HEK293 (cell line): Measurements from ENCODE around the gene DGKD.

ENCODE experiments used
- YY1 ChIP-seq: fragments of 450-650 bp; formaldehyde crosslinking; IDR thresholded peaks from 2 replicates; pipeline ENCODE4 v1.5.1; 2018; ENCODE audit warnings: missing biosample characterization, missing genetic modification characterization
- ZBTB1 ChIP-seq: fragments of 450-650 bp; formaldehyde crosslinking; IDR thresholded peaks from 2 replicates; pipeline ENCODE4 v1.5.1; 2016; ENCODE audit warnings: missing biosample characterization, missing genetic modification characterization
- ZEB2 ChIP-seq: fragments of 450-650 bp; formaldehyde crosslinking; IDR thresholded peaks from 2 replicates; pipeline ENCODE4 v1.5.1; 2016; ENCODE audit warnings: missing biosample characterization, missing genetic modification characterization
- ZNF335 ChIP-seq: fragments of 450-650 bp; formaldehyde crosslinking; conservative IDR thresholded peaks from 2 replicates; pipeline ENCODE4 v1.5.1; 2016; ENCODE audit warnings: missing biosample characterization, missing genetic modification characterization
- ZNF433 ChIP-seq: fragments of 450-650 bp; formaldehyde crosslinking; IDR thresholded peaks from 2 replicates; pipeline ENCODE4 v1.5.1; 2016; ENCODE audit warnings: missing biosample characterization, missing genetic modification characterization, low read depth
- ZNF76 ChIP-seq: fragments of 450-650 bp; formaldehyde crosslinking; IDR thresholded peaks from 2 replicates; pipeline ENCODE4; 2016; ENCODE audit warnings: low read depth, missing biosample characterization, missing genetic modification characterization, borderline replicate concordance
- ZNF792 ChIP-seq: fragments of 450-650 bp; formaldehyde crosslinking; IDR thresholded peaks from 2 replicates; pipeline ENCODE4 v1.5.1; 2016; ENCODE audit warnings: missing biosample characterization, missing genetic modification characterization
- TF ChIP-seq, protein P1 (sequence below): fragments of 450-650 bp; formaldehyde crosslinking; IDR thresholded peaks from 2 replicates; pipeline ENCODE4 v1.5.1; 2016; ENCODE audit warnings: missing biosample characterization, missing genetic modification characterization
- TF ChIP-seq, protein P2 (sequence below): fragments of 450-650 bp; formaldehyde crosslinking; IDR thresholded peaks from 2 replicates; pipeline ENCODE4 v1.5.1; 2016; ENCODE audit warnings: missing biosample characterization, missing genetic modification characterization, borderline replicate concordance
- TF ChIP-seq, protein P3 (sequence below): fragments of 450-650 bp; formaldehyde crosslinking; IDR thresholded peaks from 2 replicates; pipeline ENCODE4 v1.5.1; 2016; ENCODE audit warnings: missing biosample characterization, missing genetic modification characterization
- TF ChIP-seq, protein P4 (sequence below): fragments of 450-650 bp; formaldehyde crosslinking; IDR thresholded peaks from 2 replicates; pipeline ENCODE4 v1.5.1; 2016; ENCODE audit warnings: missing biosample characterization, missing genetic modification characterization
- TF ChIP-seq, protein P5 (sequence below): fragments of 450-650 bp; formaldehyde crosslinking; IDR thresholded peaks from 2 replicates; pipeline ENCODE4 v1.5.1; 2017; ENCODE audit warnings: missing biosample characterization, mild to moderate bottlenecking, missing genetic modification characterization, moderate library complexity
- TF ChIP-seq, protein P6 (sequence below): fragments of 450-650 bp; formaldehyde crosslinking; IDR thresholded peaks from 2 replicates; pipeline ENCODE4 v1.5.1; 2016; ENCODE audit warnings: missing biosample characterization, missing genetic modification characterization

DNA sequence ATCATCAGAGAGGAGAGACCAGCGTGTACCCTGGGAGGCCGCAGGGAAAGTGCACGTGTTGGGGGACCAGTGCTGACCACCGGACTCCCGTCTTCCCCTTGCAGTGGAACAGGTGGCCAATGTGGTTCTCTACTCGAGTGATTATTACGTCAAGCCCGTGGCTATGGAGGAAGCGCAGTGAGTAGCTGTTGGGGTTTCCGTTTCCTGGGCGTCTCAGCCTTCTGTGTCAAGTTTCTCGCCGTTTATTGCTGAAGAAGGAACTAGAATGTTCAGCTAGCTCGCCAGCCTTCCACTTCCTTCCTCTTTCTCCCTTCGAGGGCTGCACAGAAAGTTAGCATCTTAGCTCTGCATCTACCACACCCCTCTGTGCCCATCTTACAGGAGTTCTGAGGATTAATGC is 22.8 kb upstream of the DGKD start:
- TF ChIP-seq ZEB2 (tag by site-specific recombination) (no peak), ZBTB1 (tag by site-specific recombination) (no peak), YY1 (no peak), ZNF76 (tag by site-specific recombination) (no peak), ZNF335 (tag by site-specific recombination) (no peak), ZNF792 (tag by site-specific recombination) (no peak), ZNF433 (no peak)
- TF ChIP-seq, protein P1, sequence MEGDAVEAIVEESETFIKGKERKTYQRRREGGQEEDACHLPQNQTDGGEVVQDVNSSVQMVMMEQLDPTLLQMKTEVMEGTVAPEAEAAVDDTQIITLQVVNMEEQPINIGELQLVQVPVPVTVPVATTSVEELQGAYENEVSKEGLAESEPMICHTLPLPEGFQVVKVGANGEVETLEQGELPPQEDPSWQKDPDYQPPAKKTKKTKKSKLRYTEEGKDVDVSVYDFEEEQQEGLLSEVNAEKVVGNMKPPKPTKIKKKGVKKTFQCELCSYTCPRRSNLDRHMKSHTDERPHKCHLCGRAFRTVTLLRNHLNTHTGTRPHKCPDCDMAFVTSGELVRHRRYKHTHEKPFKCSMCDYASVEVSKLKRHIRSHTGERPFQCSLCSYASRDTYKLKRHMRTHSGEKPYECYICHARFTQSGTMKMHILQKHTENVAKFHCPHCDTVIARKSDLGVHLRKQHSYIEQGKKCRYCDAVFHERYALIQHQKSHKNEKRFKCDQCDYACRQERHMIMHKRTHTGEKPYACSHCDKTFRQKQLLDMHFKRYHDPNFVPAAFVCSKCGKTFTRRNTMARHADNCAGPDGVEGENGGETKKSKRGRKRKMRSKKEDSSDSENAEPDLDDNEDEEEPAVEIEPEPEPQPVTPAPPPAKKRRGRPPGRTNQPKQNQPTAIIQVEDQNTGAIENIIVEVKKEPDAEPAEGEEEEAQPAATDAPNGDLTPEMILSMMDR (tag by site-specific recombination), result no peak
- TF ChIP-seq, protein P2, sequence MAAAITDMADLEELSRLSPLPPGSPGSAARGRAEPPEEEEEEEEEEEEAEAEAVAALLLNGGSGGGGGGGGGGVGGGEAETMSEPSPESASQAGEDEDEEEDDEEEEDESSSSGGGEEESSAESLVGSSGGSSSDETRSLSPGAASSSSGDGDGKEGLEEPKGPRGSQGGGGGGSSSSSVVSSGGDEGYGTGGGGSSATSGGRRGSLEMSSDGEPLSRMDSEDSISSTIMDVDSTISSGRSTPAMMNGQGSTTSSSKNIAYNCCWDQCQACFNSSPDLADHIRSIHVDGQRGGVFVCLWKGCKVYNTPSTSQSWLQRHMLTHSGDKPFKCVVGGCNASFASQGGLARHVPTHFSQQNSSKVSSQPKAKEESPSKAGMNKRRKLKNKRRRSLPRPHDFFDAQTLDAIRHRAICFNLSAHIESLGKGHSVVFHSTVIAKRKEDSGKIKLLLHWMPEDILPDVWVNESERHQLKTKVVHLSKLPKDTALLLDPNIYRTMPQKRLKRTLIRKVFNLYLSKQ (tag by site-specific recombination), result no peak
- TF ChIP-seq, protein P3, sequence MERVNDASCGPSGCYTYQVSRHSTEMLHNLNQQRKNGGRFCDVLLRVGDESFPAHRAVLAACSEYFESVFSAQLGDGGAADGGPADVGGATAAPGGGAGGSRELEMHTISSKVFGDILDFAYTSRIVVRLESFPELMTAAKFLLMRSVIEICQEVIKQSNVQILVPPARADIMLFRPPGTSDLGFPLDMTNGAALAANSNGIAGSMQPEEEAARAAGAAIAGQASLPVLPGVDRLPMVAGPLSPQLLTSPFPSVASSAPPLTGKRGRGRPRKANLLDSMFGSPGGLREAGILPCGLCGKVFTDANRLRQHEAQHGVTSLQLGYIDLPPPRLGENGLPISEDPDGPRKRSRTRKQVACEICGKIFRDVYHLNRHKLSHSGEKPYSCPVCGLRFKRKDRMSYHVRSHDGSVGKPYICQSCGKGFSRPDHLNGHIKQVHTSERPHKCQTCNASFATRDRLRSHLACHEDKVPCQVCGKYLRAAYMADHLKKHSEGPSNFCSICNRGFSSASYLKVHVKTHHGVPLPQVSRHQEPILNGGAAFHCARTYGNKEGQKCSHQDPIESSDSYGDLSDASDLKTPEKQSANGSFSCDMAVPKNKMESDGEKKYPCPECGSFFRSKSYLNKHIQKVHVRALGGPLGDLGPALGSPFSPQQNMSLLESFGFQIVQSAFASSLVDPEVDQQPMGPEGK (tag by site-specific recombination), result no peak
- TF ChIP-seq, protein P4, sequence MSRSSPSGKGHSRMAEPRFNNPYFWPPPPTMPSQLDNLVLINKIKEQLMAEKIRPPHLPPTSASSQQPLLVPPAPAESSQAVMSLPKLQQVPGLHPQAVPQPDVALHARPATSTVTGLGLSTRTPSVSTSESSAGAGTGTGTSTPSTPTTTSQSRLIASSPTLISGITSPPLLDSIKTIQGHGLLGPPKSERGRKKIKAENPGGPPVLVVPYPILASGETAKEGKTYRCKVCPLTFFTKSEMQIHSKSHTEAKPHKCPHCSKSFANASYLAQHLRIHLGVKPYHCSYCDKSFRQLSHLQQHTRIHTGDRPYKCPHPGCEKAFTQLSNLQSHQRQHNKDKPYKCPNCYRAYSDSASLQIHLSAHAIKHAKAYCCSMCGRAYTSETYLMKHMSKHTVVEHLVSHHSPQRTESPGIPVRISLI, result no peak
- TF ChIP-seq, protein P5, sequence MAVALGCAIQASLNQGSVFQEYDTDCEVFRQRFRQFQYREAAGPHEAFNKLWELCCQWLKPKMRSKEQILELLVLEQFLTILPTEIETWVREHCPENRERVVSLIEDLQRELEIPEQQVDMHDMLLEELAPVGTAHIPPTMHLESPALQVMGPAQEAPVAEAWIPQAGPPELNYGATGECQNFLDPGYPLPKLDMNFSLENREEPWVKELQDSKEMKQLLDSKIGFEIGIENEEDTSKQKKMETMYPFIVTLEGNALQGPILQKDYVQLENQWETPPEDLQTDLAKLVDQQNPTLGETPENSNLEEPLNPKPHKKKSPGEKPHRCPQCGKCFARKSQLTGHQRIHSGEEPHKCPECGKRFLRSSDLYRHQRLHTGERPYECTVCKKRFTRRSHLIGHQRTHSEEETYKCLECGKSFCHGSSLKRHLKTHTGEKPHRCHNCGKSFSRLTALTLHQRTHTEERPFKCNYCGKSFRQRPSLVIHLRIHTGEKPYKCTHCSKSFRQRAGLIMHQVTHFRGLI (tag by site-specific recombination), result no peak
- TF ChIP-seq, protein P6, sequence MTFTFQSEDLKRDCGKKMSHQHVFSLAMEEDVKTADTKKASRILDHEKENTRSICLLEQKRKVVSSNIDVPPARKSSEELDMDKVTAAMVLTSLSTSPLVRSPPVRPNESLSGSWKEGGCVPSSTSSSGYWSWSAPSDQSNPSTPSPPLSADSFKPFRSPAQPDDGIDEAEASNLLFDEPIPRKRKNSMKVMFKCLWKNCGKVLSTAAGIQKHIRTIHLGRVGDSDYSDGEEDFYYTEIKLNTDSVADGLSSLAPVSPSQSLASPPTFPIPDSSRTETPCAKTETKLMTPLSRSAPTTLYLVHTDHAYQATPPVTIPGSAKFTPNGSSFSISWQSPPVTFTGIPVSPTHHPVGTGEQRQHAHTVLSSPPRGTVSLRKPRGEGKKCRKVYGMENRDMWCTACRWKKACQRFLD, result no peak
